Lung (tissue), 12 donors: ENCODE results near the gene POU2F1. TPM values are rescaled to one million over a fixed set of nuclear protein-coding genes. Genes with fewer than 3 reads are reported as not detected.
A peak's percentile ranks its signal among the peaks of the same experiment; 100 is the strongest.

ENCODE experiments used
- ATAC-seq: fragments of 200-7000 bp; cut with Tn5 transposase; one replicate; pipeline ENCODE4 v1.9.1; 2020; ENCODE audit warnings: moderate number of reproducible peaks; ENCODE audit not compliant: insufficient read depth, low FRiP score
- DNase-seq, 3 donors: peaks; one replicate each; pipeline ENCODE4 v3.0.0-alpha.2; 2013 to 2017
- H3K27ac ChIP-seq, 2 donors: one replicate each; pipeline ENCODE4 v1.5.1; 2013; ENCODE audit warnings: mild to moderate bottlenecking in 2 of 2, moderate library complexity in 2 of 2, control low read depth in 1 of 2, inconsistent platforms in 1 of 2, low read depth in 1 of 2, low read length in 1 of 2
- H3K27me3 ChIP-seq, 3 donors: one replicate each; pipeline ENCODE4 v1.5.1; 2013; ENCODE audit warnings: low read length in 2 of 3; ENCODE audit not compliant: control insufficient read depth in 3 of 3, insufficient read depth in 3 of 3
- H3K36me3 ChIP-seq, 4 donors: one replicate each; pipeline ENCODE4 v1.5.1; 2013; ENCODE audit warnings: low read length in 4 of 4, mild to moderate bottlenecking in 1 of 4, moderate library complexity in 1 of 4; ENCODE audit not compliant: control insufficient read depth in 4 of 4, insufficient read depth in 4 of 4
- H3K4me1 ChIP-seq, 5 donors: one replicate each; pipeline ENCODE4 v1.5.1; 2013; ENCODE audit warnings: low read length in 5 of 5, mild to moderate bottlenecking in 2 of 5, moderate library complexity in 1 of 5; ENCODE audit not compliant: control insufficient read depth in 5 of 5, insufficient read depth in 5 of 5
- H3K4me3 ChIP-seq: one replicate; pipeline ENCODE4 v1.5.1; 2013; ENCODE audit warnings: mild to moderate bottlenecking, control low read depth, moderate library complexity
- H3K9ac ChIP-seq, 2 donors: one replicate each; pipeline ENCODE4 v1.5.1; 2013; ENCODE audit warnings: low read length in 2 of 2, control low read depth in 1 of 2; ENCODE audit not compliant: insufficient read depth in 1 of 2
- H3K9me3 ChIP-seq, 4 donors: one replicate each; pipeline ENCODE4 v1.5.1; 2013; ENCODE audit warnings: low read length in 3 of 4, mild to moderate bottlenecking in 1 of 4, moderate library complexity in 1 of 4; ENCODE audit not compliant: control insufficient read depth in 4 of 4, insufficient read depth in 3 of 4
- CTCF ChIP-seq: IDR thresholded peaks from 2 replicates; pipeline ENCODE4 v1.5.1; 2012; ENCODE audit warnings: mild to moderate bottlenecking; ENCODE audit errors: control extremely low read depth, extremely low read depth
- WGBS, 2 donors: extraction: QIAGEN DNeasy Blood & Tissue Kit; methylation state at CpG; one replicate each; pipeline ENCODE4 v1.1.7; 2013; 5-methylcytosine and 5-hydroxymethylcytosine counted together
- polyA plus RNA-seq, 2 donors: library from polyadenylated mRNA; stranded (reverse); fragments of 200-250 nt; gene quantifications; one replicate each; pipeline ENCODE4 v1.2.1, GENCODE V29; 2013
- total RNA-seq, 2 donors: library from RNA; depleted of rRNA in 1 of 2; stranded (reverse); fragments of >200 nt in 1 of 2; gene quantifications; one replicate each; pipeline ENCODE4 v1.2.1, GENCODE V29; 2014 to 2021
- donor health status: control.
- donor health status: control.
- donor health status: Bipolar disorder and iron deficiency.
- donor health status: healthy.
- donor health status: DM: yes; HTN: yes; CAD: no.

Gene POU2F1
- total and polyA plus RNA-seq, 4 donors: 2.0 to 34.4 (median 8.7) TPM

DNA sequence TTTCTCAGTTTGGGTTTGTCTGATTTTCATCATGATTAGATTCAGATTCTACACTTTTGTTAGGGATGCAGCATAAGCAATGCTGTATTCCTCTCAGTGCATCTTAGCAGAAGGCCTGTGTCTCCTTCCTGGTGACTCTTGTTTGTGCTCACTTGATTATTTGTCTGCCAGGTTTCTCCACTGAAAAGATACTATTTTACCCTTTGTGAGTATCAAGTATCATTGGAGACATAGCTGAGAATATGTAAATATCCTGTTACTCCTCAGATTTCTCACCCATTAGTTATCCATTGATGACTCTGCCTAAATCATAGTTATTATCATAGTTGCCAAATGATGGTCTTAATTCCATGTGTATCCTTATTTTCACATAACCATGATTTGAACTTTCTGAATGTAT is 148.5 kb downstream of the POU2F1 start:
- TF ChIP-seq CTCF: no peak
- no peaks in the 10 kb centered on the region for H3K27me3 ChIP-seq
- peaks cover 0 to 5% (median 3%) of the 10 kb centered on the region in 4 donors for H3K36me3 ChIP-seq
- H3K4me3 ChIP-seq: no peak overlapping the region
- peaks cover 0 to 13% (median 3%) of the 10 kb centered on the region in 5 donors for H3K4me1 ChIP-seq
- H3K27ac ChIP-seq: no peak overlapping the region
- DNase-seq (no peak), ATAC-seq (no peak)
- H3K9ac ChIP-seq: no peak overlapping the region
- H3K9me3 ChIP-seq: no peaks in the 10 kb centered on the region

DNA sequence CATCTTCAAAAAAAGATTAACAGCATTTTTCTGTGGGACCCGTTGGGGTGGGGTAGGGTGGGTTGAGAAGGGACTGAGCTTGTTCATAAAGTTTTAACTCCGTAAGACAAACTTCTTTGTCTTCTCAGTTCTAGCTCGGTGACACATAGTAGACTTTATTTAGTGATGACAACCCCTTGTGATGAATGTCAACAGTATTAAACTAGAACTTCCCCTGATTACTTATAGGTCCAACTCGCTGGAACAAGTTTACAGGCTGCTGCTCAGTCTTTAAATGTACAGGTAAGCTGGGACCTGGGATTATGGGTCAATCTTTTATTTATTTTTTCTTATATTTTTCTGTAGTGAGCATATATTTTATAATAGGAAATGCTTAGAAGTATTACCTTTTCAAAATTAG is 149.2 kb downstream of the POU2F1 start:
- H3K4me1 ChIP-seq: peaks cover 0 to 15% (median 3%) of the 10 kb centered on the region in 5 donors
- H3K27ac ChIP-seq: no peak overlapping the region
- H3K4me3 ChIP-seq: no peak overlapping the region
- TF ChIP-seq CTCF: no peak
- H3K9me3 ChIP-seq: no peaks in the 10 kb centered on the region
- ATAC-seq (no peak), DNase-seq (no peak)
- 84 to 92% methylated on average over 4 of the region's 4 CpGs for WGBS, 2 donors
- no peak overlapping the region for H3K9ac ChIP-seq
- H3K27me3 ChIP-seq: no peaks in the 10 kb centered on the region
- peaks cover 0 to 5% (median 3%) of the 10 kb centered on the region in 4 donors for H3K36me3 ChIP-seq

GRCh38 chr1:167371030-167371429 is 150.3 kb downstream of the POU2F1 start:
- TF ChIP-seq CTCF: no peak
- ATAC-seq (no peak), DNase-seq (no peak)
- Histone ChIP-seq H3K4me3 (no peak overlapping the region), H3K27ac (no peak overlapping the region), H3K36me3 (peaks cover 0 to 7% (median 2%) of the 10 kb centered on the region in 4 donors), H3K9me3 (no peaks in the 10 kb centered on the region), H3K27me3 (no peaks in the 10 kb centered on the region), H3K9ac (no peak overlapping the region), H3K4me1 (peaks cover 0 to 19% (median 3%) of the 10 kb centered on the region in 5 donors)
- WGBS, 2 donors: 96 to 98% methylated on average over 4 of the region's 4 CpGs

DNA sequence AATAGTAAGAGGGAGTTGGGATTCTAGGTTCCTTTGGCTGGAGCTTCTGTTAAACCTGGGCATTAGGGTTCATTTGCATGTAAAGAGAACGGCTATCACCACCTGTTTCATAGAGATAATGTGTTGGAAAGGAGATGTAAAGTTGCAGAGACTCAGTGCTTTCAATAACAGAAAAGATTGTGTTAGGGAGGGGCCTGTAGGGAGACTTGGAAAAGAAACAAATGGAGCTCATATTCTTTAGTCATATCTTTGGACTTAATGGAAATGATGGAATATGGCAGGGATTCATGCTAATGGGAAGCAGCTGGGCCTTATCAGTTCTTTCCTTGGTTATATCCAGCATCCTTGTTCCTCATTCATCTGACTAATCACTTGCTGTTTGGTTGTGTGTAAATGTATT is 152.7 kb downstream of the POU2F1 start:
- no peak overlapping the region for H3K4me3 ChIP-seq
- no peaks in the 10 kb centered on the region for H3K9me3 ChIP-seq
- 83 to 89% methylated on average over 1 of the region's 1 CpG for WGBS, 2 donors
- peak; percentile 66 to 96 (median 90) for DNase-seq
- H3K27ac ChIP-seq: no peak overlapping the region
- no peak for TF ChIP-seq CTCF
- H3K9ac ChIP-seq: no peak overlapping the region
- H3K27me3 ChIP-seq: no peaks in the 10 kb centered on the region
- no peak for ATAC-seq
- H3K36me3 ChIP-seq: peaks cover 0 to 11% (median 3%) of the 10 kb centered on the region in 4 donors
- peaks cover 0 to 27% (median 3%) of the 10 kb centered on the region in 5 donors for H3K4me1 ChIP-seq
